Activated CD8-positive, alpha-beta memory T cell treated with anti-CD3 and anti-CD28 coated beads, Interleukin-2, amount 50 U/mL, for 24 hours (primary cell): ENCODE results near the gene PLXNA2.

ENCODE experiments used
- DNase-seq: peaks from one replicate; pipeline ENCODE4 v3.0.0-alpha.2; 2020; ENCODE audit errors: extremely low read depth

PLXNA2 gene

GRCh38 chr1:208141610-208142192 lies 102.5 kb downstream of the PLXNA2 start:
- DNase-seq: no peak

GRCh38 chr1:208139434-208140045 lies 104.6 kb downstream of the PLXNA2 start:
- DNase-seq: no peak

- no peak for DNase-seq
Observed at GRCh38 chr1:208137193-208137592, 107.0 kb downstream of the PLXNA2 start.

GRCh38 chr1:208136459-208137182 lies 107.6 kb downstream of the PLXNA2 start:
- DNase-seq: no peak

GRCh38 chr1:208135354-208135753 lies 108.8 kb downstream of the PLXNA2 start:
- no peak for DNase-seq

GRCh38 chr1:208134491-208134890 lies 109.7 kb downstream of the PLXNA2 start:
- DNase-seq: no peak

GRCh38 chr1:208133355-208133754 lies 110.8 kb downstream of the PLXNA2 start:
- DNase-seq: no peak

- no peak for DNase-seq
Observed at GRCh38 chr1:208132287-208132882, 111.8 kb downstream of the PLXNA2 start.

- no peak for DNase-seq
Observed at GRCh38 chr1:208131621-208132286, 112.4 kb downstream of the PLXNA2 start.

GRCh38 chr1:208129487-208129886 lies 114.7 kb downstream of the PLXNA2 start:
- DNase-seq: no peak

- no peak for DNase-seq
Observed at GRCh38 chr1:208129060-208129459, 115.1 kb downstream of the PLXNA2 start.

- no peak for DNase-seq
Observed at GRCh38 chr1:208127792-208128529, 116.2 kb downstream of the PLXNA2 start.

GRCh38 chr1:208127284-208127683 lies 116.9 kb downstream of the PLXNA2 start:
- DNase-seq: no peak

GRCh38 chr1:208126108-208126507 lies 118.1 kb downstream of the PLXNA2 start:
- DNase-seq: no peak

GRCh38 chr1:208122612-208123358 lies 121.4 kb downstream of the PLXNA2 start:
- no peak for DNase-seq

- DNase-seq: no peak
Observed at GRCh38 chr1:208121813-208122364, 122.3 kb downstream of the PLXNA2 start.

GRCh38 chr1:208120431-208120790 lies 123.8 kb downstream of the PLXNA2 start:
- no peak for DNase-seq

GRCh38 chr1:208118841-208119606 lies 125.2 kb downstream of the PLXNA2 start:
- DNase-seq: no peak

- no peak for DNase-seq
Observed at GRCh38 chr1:208118306-208118705, 125.9 kb downstream of the PLXNA2 start.

GRCh38 chr1:208117826-208118225 lies 126.4 kb downstream of the PLXNA2 start:
- no peak for DNase-seq
